ENCODE measurements around the gene MLLT6. TPM values are rescaled to one million over a fixed set of nuclear protein-coding genes. Genes with fewer than 3 reads are reported as not detected.
"Not testable (repeated sequence)": the region's sequence is repeated elsewhere in the genome, so short reads cannot be mapped to it uniquely, and the experiment has no call there.

MLLT6 gene
- total RNA-seq, 1 experiment from 2014 or later, result 72.5 TPM

- Mint-ChIP-seq H3K4me3 (ENCODE audit: unreplicated experiment) (no peak overlapping the region), H3K9me3 (ENCODE audit: unreplicated experiment) (no peaks in the 10 kb centered on the region), H3K36me3 (ENCODE audit: insufficient read depth, unreplicated experiment) (peaks cover 33% of the 10 kb centered on the region), H3K27ac (ENCODE audit: unreplicated experiment) (no peak overlapping the region), H3K4me1 (ENCODE audit: low read depth, unreplicated experiment) (peaks cover 23% of the 10 kb centered on the region), H3K27me3 (ENCODE audit: insufficient read depth, unreplicated experiment) (no peaks in the 10 kb centered on the region)
- no peaks in the 10 kb centered on the region for H3K9me3 ChIP-seq
- DNase-seq, result no peak
- POLR2A ChIA-PET, result no interaction called here
- peaks cover 10% of the 10 kb centered on the region for H3K36me3 ChIP-seq (ENCODE audit: control insufficient read depth, insufficient read depth, low read length)
- CTCF ChIA-PET, result no interaction called here
- peaks cover 7% of the 10 kb centered on the region; the same call in 1 of the 2 replicates for H3K4me1 ChIP-seq
- BruUV-seq (replicated peaks), result no TSS peak
- no peak for TF ChIP-seq CTCF (IDR thresholded peaks at IDR 0.05; ENCODE audit: insufficient read depth in 1 of 2, low read depth in 1 of 2, low read length in 1 of 2, severe bottlenecking in 1 of 2, unreplicated experiment in 1 of 2)
- no peak overlapping the region for H3K4me3 ChIP-seq (ENCODE audit: low read depth, low read length)
- intact Hi-C loops (cut with micrococcal nuclease; ENCODE audit: unreplicated experiment), result no loop called here
- no peaks in the 10 kb centered on the region for H3K27me3 ChIP-seq (replicated peaks; ENCODE audit: control insufficient read depth, insufficient read depth, low read length)
These were observed 16.7 kb downstream of the MLLT6 start for GRCh38 chr17:38721802-38722201.

GRCh38 chr17:38724337-38724988 lies 19.4 kb downstream of the MLLT6 start:
- BruUV-seq (replicated peaks), result no TSS peak
- peaks cover 15% of the 10 kb centered on the region for H3K4me1 Mint-ChIP-seq (ENCODE audit: low read depth, unreplicated experiment)
- intact Hi-C loops (cut with micrococcal nuclease; ENCODE audit: unreplicated experiment), result no loop called here
- peaks cover 15% of the 10 kb centered on the region for H3K36me3 Mint-ChIP-seq (ENCODE audit: insufficient read depth, unreplicated experiment)
- no peaks in the 10 kb centered on the region for H3K27me3 Mint-ChIP-seq (ENCODE audit: insufficient read depth, unreplicated experiment)
- no peak overlapping the region for H3K4me3 ChIP-seq (ENCODE audit: low read depth, low read length)
- no peaks in the 10 kb centered on the region for H3K27me3 ChIP-seq (replicated peaks; ENCODE audit: control insufficient read depth, insufficient read depth, low read length)
- peaks cover 5% of the 10 kb centered on the region; the same call in 1 of the 2 replicates for H3K4me1 ChIP-seq
- H3K4me3 Mint-ChIP-seq (ENCODE audit: unreplicated experiment), result no peak overlapping the region
- DNase-seq, result no peak
- H3K9me3 Mint-ChIP-seq (ENCODE audit: unreplicated experiment), result no peaks in the 10 kb centered on the region
- ChIA-PET POLR2A (no interaction called here), CTCF (no interaction called here)
- no peak overlapping the region for H3K27ac Mint-ChIP-seq (ENCODE audit: unreplicated experiment)
- H3K36me3 ChIP-seq (ENCODE audit: control insufficient read depth, insufficient read depth, low read length), result peaks cover 3% of the 10 kb centered on the region
- TF ChIP-seq CTCF (IDR thresholded peaks at IDR 0.05; ENCODE audit: insufficient read depth in 1 of 2, low read depth in 1 of 2, low read length in 1 of 2, severe bottlenecking in 1 of 2, unreplicated experiment in 1 of 2), result no peak
- no peaks in the 10 kb centered on the region for H3K9me3 ChIP-seq

- DNase-seq, result no peak
- Mint-ChIP-seq H3K9me3 (ENCODE audit: unreplicated experiment) (no peaks in the 10 kb centered on the region), H3K27ac (ENCODE audit: unreplicated experiment) (no peak overlapping the region), H3K36me3 (ENCODE audit: insufficient read depth, unreplicated experiment) (peaks cover 11% of the 10 kb centered on the region), H3K27me3 (ENCODE audit: insufficient read depth, unreplicated experiment) (no peaks in the 10 kb centered on the region), H3K4me1 (ENCODE audit: low read depth, unreplicated experiment) (peaks cover 11% of the 10 kb centered on the region), H3K4me3 (ENCODE audit: unreplicated experiment) (no peak overlapping the region)
- peaks cover 3% of the 10 kb centered on the region for H3K36me3 ChIP-seq (ENCODE audit: control insufficient read depth, insufficient read depth, low read length)
- POLR2A ChIA-PET, result no interaction called here
- CTCF ChIA-PET, result no interaction called here
- no peak overlapping the region for H3K4me3 ChIP-seq (ENCODE audit: low read depth, low read length)
- intact Hi-C loops (cut with micrococcal nuclease; ENCODE audit: unreplicated experiment), result no loop called here
- peaks cover 6% of the 10 kb centered on the region; the same call in 1 of the 2 replicates for H3K4me1 ChIP-seq
- no peaks in the 10 kb centered on the region for H3K27me3 ChIP-seq (replicated peaks; ENCODE audit: control insufficient read depth, insufficient read depth, low read length)
- BruUV-seq (replicated peaks), result no TSS peak
- TF ChIP-seq CTCF (IDR thresholded peaks at IDR 0.05; ENCODE audit: insufficient read depth in 1 of 2, low read depth in 1 of 2, low read length in 1 of 2, severe bottlenecking in 1 of 2, unreplicated experiment in 1 of 2), result no peak
- no peaks in the 10 kb centered on the region for H3K9me3 ChIP-seq
These were observed 20.0 kb downstream of the MLLT6 start for GRCh38 chr17:38725066-38725465.

- H3K4me3 ChIP-seq (ENCODE audit: low read depth, low read length); H3K4me1 Mint-ChIP-seq (ENCODE audit: low read depth, unreplicated experiment); intact Hi-C loops (cut with micrococcal nuclease; ENCODE audit: unreplicated experiment); H3K4me3 Mint-ChIP-seq (ENCODE audit: unreplicated experiment); H3K27me3 Mint-ChIP-seq (ENCODE audit: insufficient read depth, unreplicated experiment); H3K27me3 ChIP-seq (replicated peaks; ENCODE audit: control insufficient read depth, insufficient read depth, low read length); H3K36me3 ChIP-seq (ENCODE audit: control insufficient read depth, insufficient read depth, low read length); H3K9me3 ChIP-seq; H3K9me3 Mint-ChIP-seq (ENCODE audit: unreplicated experiment); CTCF ChIA-PET; BruUV-seq (replicated peaks): not testable (repeated sequence)
- POLR2A ChIA-PET, result interaction anchor here (0.6 kb wide), 1 partner anchor 128 kb away, joined by 3 read pairs; no protein-coding TSS in a partner anchor
- Mint-ChIP-seq H3K27ac (ENCODE audit: unreplicated experiment) (peak overlapping the region; percentile 78), H3K36me3 (ENCODE audit: insufficient read depth, unreplicated experiment) (peaks cover 12% of the 10 kb centered on the region)
- H3K4me1 ChIP-seq, result peaks cover 11% of the 10 kb centered on the region
- DNase-seq, result peak; percentile 67 to 82
These were observed 21.1 kb downstream of the MLLT6 start for GRCh38 chr17:38726145-38726544.

Measured in Caco-2 (cell line).